H1 (cell line): ENCODE measurements around the gene SLC35E3. TPM values are rescaled to one million over a fixed set of nuclear protein-coding genes. Genes with fewer than 3 reads are reported as not detected.
"Not testable (repeated sequence)": the region's sequence is repeated elsewhere in the genome, so short reads cannot be mapped to it uniquely, and the experiment has no call there.

Source experiments
- CTCF ChIA-PET: fragments of 300-600 bp; sonication (Branson Sonifier 250); formaldehyde crosslinking; loops from one replicate; lab custom pipeline; 2021; ENCODE audit not compliant: partially characterized antibody; lab: Charles Lee
- POLR2A ChIA-PET: fragments of 300-600 bp; sonication (Branson Sonifier 250); formaldehyde crosslinking; loops from one replicate; lab custom pipeline; 2021; ENCODE audit warnings: inconsistent platforms; ENCODE audit not compliant: partially characterized antibody; lab: Charles Lee
- DNase-seq, 2 experiments: peaks; one replicate each; pipeline versions ENCODE4 v3.0.0 to v3.0.0-alpha.2; 2010 to 2022; ENCODE audit warnings: low spot score in 2 of 2, low read depth in 1 of 2, mixed read lengths in 1 of 2
- FAIRE-seq: peaks from 2 replicates; lab custom pipeline; 2011; peaks lifted over from hg19 to GRCh38; lab: Jason Lieb, UNC
- H2AFZ ChIP-seq: 2 replicates; pipeline ENCODE4 v1.8.1; 2012; ENCODE audit warnings: low read length, inconsistent platforms
- H2AK5ac ChIP-seq: 2 replicates; pipeline ENCODE4 v1.6.1; 2013; ENCODE audit warnings: low read depth, low read length
- H2BK120ac ChIP-seq: replicated peaks from 2 replicates; pipeline ENCODE3; 2013; ENCODE audit warnings: low read depth, low read length, inconsistent platforms
- H2BK12ac ChIP-seq: 2 replicates; pipeline ENCODE4 v1.6.1; 2013; ENCODE audit warnings: low read depth, low read length
- H2BK15ac ChIP-seq: 2 replicates; pipeline ENCODE4 v1.6.1; 2013; ENCODE audit warnings: low read length
- H2BK20ac ChIP-seq: 2 replicates; pipeline ENCODE4 v1.6.1; 2013; ENCODE audit warnings: low read length
- H2BK5ac ChIP-seq: 2 replicates; pipeline ENCODE4 v1.6.1; 2013; ENCODE audit warnings: low read depth, low read length
- H3K14ac ChIP-seq: 2 replicates; pipeline ENCODE4 v1.6.1; 2013; ENCODE audit warnings: inconsistent platforms; ENCODE audit not compliant: insufficient read length
- H3K18ac ChIP-seq: 2 replicates; pipeline ENCODE4 v1.6.1; 2013; ENCODE audit warnings: low read length; ENCODE audit errors: extremely low read depth
- H3K23ac ChIP-seq: 2 replicates; pipeline ENCODE4 v1.6.1; 2013; ENCODE audit warnings: inconsistent platforms; ENCODE audit not compliant: insufficient read length
- H3K23me2 ChIP-seq: 2 replicates; pipeline ENCODE4 v1.6.1; 2013; ENCODE audit warnings: low read depth, low read length
- H3K27ac ChIP-seq: 2 replicates; pipeline ENCODE4 v1.6.1; 2011; ENCODE audit warnings: low read depth, low read length, inconsistent platforms
- H3K27me3 ChIP-seq, 4 experiments: replicated peaks in 1 of 4; 1 replicate in 1 of 4; 2 replicates in 3 of 4; pipeline versions ENCODE4 v1.6.1 to v1.8.1; 2011 to 2013; ENCODE audit warnings: low read length in 3 of 4, mild to moderate bottlenecking in 3 of 4, inconsistent platforms in 2 of 4, mixed read lengths in 2 of 4, moderate library complexity in 1 of 4; ENCODE audit not compliant: control insufficient read depth in 3 of 4, insufficient read depth in 3 of 4; ENCODE audit errors: extremely low read depth in 1 of 4
- H3K36me3 ChIP-seq, 4 experiments: 2 replicates each; pipeline versions ENCODE4 v1.6.1 to v1.8.1; 2011 to 2013; ENCODE audit warnings: mild to moderate bottlenecking in 4 of 4, low read length in 3 of 4, moderate library complexity in 2 of 4, control low read depth in 1 of 4, inconsistent platforms in 1 of 4; ENCODE audit not compliant: insufficient read depth in 4 of 4, control insufficient read depth in 2 of 4
- H3K4ac ChIP-seq: replicated peaks from 2 replicates; pipeline ENCODE3; 2013; ENCODE audit warnings: low read length, low read depth, mixed read lengths, inconsistent platforms; ENCODE audit not compliant: insufficient read length
- H3K4me1 ChIP-seq, 4 experiments: replicated peaks in 1 of 4; 1 replicate in 1 of 4; 2 replicates in 3 of 4; pipeline versions ENCODE4 v1.6.1 to v1.8.1; 2011 to 2013; ENCODE audit warnings: low read length in 3 of 4, inconsistent platforms in 2 of 4, mixed read lengths in 1 of 4; ENCODE audit not compliant: insufficient read depth in 4 of 4, control insufficient read depth in 3 of 4
- H3K4me2 ChIP-seq, 2 experiments: 2 replicates each; pipeline versions ENCODE4 v1.6.1 to v1.8.1; 2011 to 2013; ENCODE audit warnings: low read depth in 2 of 2, low read length in 2 of 2, control low read depth in 1 of 2, inconsistent platforms in 1 of 2, mild to moderate bottlenecking in 1 of 2; ENCODE audit not compliant: insufficient read depth in 1 of 2
- H3K4me3 ChIP-seq, 4 experiments: fragments of 200-600, 300-600 bp in 1 of 4; sonication (generic), shearing (Covaris generic), sonication (Bioruptor Twin) in 1 of 4; 2 replicates each; pipeline versions ENCODE4 v1.5.1 to v1.8.1; 2011 to 2016; ENCODE audit warnings: low read length in 4 of 4, low read depth in 3 of 4, control low read depth in 2 of 4, inconsistent platforms in 2 of 4, mild to moderate bottlenecking in 2 of 4, mixed read lengths in 1 of 4, moderate library complexity in 1 of 4; ENCODE audit not compliant: insufficient read depth in 2 of 4; ENCODE audit errors: extremely low read depth in 1 of 4
- H3K56ac ChIP-seq: replicated peaks from 2 replicates; pipeline ENCODE3; 2013; ENCODE audit warnings: low read depth, mild to moderate bottlenecking, mixed read lengths, low read length, inconsistent platforms; ENCODE audit not compliant: insufficient read length
- H3K79me1 ChIP-seq: 2 replicates; pipeline ENCODE4 v1.6.1; 2013; ENCODE audit warnings: low read depth, low read length, control low read depth
- H3K79me2 ChIP-seq, 2 experiments: 2 replicates each; pipeline versions ENCODE4 v1.6.1 to v1.8.1; 2012 to 2013; ENCODE audit warnings: low read length in 2 of 2, mild to moderate bottlenecking in 2 of 2, inconsistent platforms in 1 of 2; ENCODE audit not compliant: insufficient read depth in 2 of 2, control insufficient read depth in 1 of 2
- H3K9ac ChIP-seq, 4 experiments: replicated peaks in 1 of 4; 1 replicate in 1 of 4; 2 replicates in 3 of 4; pipeline versions ENCODE4 v1.6.1 to v1.8.1; 2011 to 2013; ENCODE audit warnings: low read depth in 3 of 4, low read length in 3 of 4, control low read depth in 2 of 4, mild to moderate bottlenecking in 2 of 4, moderate library complexity in 2 of 4, inconsistent platforms in 1 of 4; ENCODE audit errors: extremely low read depth in 1 of 4
- H3K9me3 ChIP-seq, 2 experiments: 2 replicates each; pipeline versions ENCODE4 v1.6.1 to v1.8.1; 2012 to 2013; ENCODE audit warnings: mild to moderate bottlenecking in 2 of 2, moderate library complexity in 2 of 2, control low read depth in 1 of 2, inconsistent platforms in 1 of 2, low read depth in 1 of 2, low read length in 1 of 2, mixed read lengths in 1 of 2; ENCODE audit not compliant: insufficient read depth in 2 of 2
- H4K20me1 ChIP-seq, 2 experiments: replicated peaks in 1 of 2; 2 replicates each; pipeline versions ENCODE3 to v1.8.1; 2011 to 2013; ENCODE audit warnings: inconsistent platforms in 2 of 2, low read length in 2 of 2, mild to moderate bottlenecking in 1 of 2; ENCODE audit not compliant: insufficient read depth in 2 of 2, control insufficient read depth in 1 of 2
- H4K5ac ChIP-seq: 2 replicates; pipeline ENCODE4 v1.6.1; 2013; ENCODE audit warnings: low read length, low read depth, mixed read lengths, inconsistent platforms; ENCODE audit not compliant: insufficient read length
- H4K8ac ChIP-seq: 2 replicates; pipeline ENCODE4 v1.8.0; 2013; ENCODE audit warnings: mild to moderate bottlenecking, moderate library complexity, low read length, inconsistent platforms; ENCODE audit not compliant: insufficient read depth; ENCODE audit errors: extremely low read depth
- H4K91ac ChIP-seq: replicated peaks from 2 replicates; pipeline ENCODE3; 2013; ENCODE audit warnings: low read length, mixed read lengths, inconsistent platforms; ENCODE audit not compliant: insufficient read length
- WGBS, 2 experiments: shearing (Covaris generic) in 1 of 2; methylation state at CpG; one replicate each; pipeline versions ENCODE4 v1.1.6 to v1.1.7; 2013 to 2015; ENCODE audit warnings: low lambda C conversion rate in 2 of 2, mixed read lengths in 2 of 2, inconsistent platforms in 1 of 2, low coverage in 1 of 2, missing lambda C conversion rate in 1 of 2; ENCODE audit not compliant: insufficient replicate concordance in 2 of 2, insufficient coverage in 1 of 2, insufficient read length in 1 of 2; ENCODE audit errors: extremely low coverage in 1 of 2, missing lambda C conversion rate in 1 of 2; 5-methylcytosine and 5-hydroxymethylcytosine counted together
- polyA plus RNA-seq, 7 experiments: library from polyadenylated mRNA; depleted of rRNA in 3 of 7; stranded (reverse) in 5 of 7; unstranded in 2 of 7; fragments of >200 nt in 5 of 7; fragments of 200-250 nt in 2 of 7; gene quantifications; 1 replicate in 5 of 7; 2 replicates in 1 of 7; 4 replicates in 1 of 7; pipeline versions ENCODE4 v1.2.1 to v1.2.3, GENCODE V29; 2011 to 2013; ENCODE audit warnings: missing spikeins in 2 of 7, mixed read lengths in 2 of 7
- total RNA-seq: library from RNA; stranded (reverse); fragmentation: NEBNext Ultra II Directional; extraction: Animal tissue kit (Norgen Biotek cat#: 25700); gene quantifications from 2 replicates; pipeline ENCODE4 v1.2.1, GENCODE V29; 2021

Gene SLC35E3
- total and polyA plus RNA-seq, 2 of the 8 experiments (the other 6 are each of a cell fraction or from before 2014, with no cell fraction given), result 10.0 to 10.9 TPM

GRCh38 chr12:68801124-68801523, 55.1 kb downstream of the SLC35E3 start:
- 99% methylated on average over 7 of the region's 7 CpGs; no CpG with 5 or more reads in 1 of the 2 experiments for WGBS, 2 experiments
- H3K18ac ChIP-seq, result not testable (repeated sequence)

GRCh38 chr12:68802372-68802745, 56.4 kb downstream of the SLC35E3 start:
- H2BK20ac ChIP-seq, H3K36me3 ChIP-seq, H3K79me1 ChIP-seq, H3K4ac ChIP-seq, H3K56ac ChIP-seq, H3K4me3 ChIP-seq, FAIRE-seq, H4K8ac ChIP-seq, H3K23ac ChIP-seq, H2BK5ac ChIP-seq, H3K79me2 ChIP-seq, H3K23me2 ChIP-seq, H4K5ac ChIP-seq, H3K9me3 ChIP-seq, H3K14ac ChIP-seq, DNase-seq, H2AFZ ChIP-seq, H3K9ac ChIP-seq, H2BK12ac ChIP-seq, H2BK120ac ChIP-seq, H2AK5ac ChIP-seq, H4K91ac ChIP-seq, H4K20me1 ChIP-seq, H3K18ac ChIP-seq, H3K4me2 ChIP-seq, H3K27ac ChIP-seq, H2BK15ac ChIP-seq, H3K27me3 ChIP-seq: not testable (repeated sequence)
- POLR2A ChIA-PET, result interaction anchor here (1.4 kb wide), 1 partner anchor 14 kb away, joined by 3 read pairs; no protein-coding TSS in a partner anchor
- CTCF ChIA-PET, result interaction anchor here (1.0 kb wide), 1 partner anchor 13 kb away, joined by 3 read pairs; no protein-coding TSS in a partner anchor
- WGBS, 2 experiments, result 88% methylated on average over 2 of the region's 2 CpGs; no CpG with 5 or more reads in 1 of the 2 experiments
- H3K4me1 ChIP-seq, result peaks cover 3 to 12% (median 6%) of the 10 kb centered on the region in 4 experiments; a peak in 5 of 7 replicates

More at GRCh38 chr12:68801124-68801523, 55.1 kb downstream of the SLC35E3 start:
- H2BK120ac ChIP-seq, H4K91ac ChIP-seq, H3K14ac ChIP-seq, H3K4me2 ChIP-seq, H3K4ac ChIP-seq, H3K79me2 ChIP-seq, H3K23me2 ChIP-seq, H2BK5ac ChIP-seq, H3K27me3 ChIP-seq, H3K36me3 ChIP-seq, H2AK5ac ChIP-seq, H3K27ac ChIP-seq, H3K23ac ChIP-seq, H3K9ac ChIP-seq, H2BK12ac ChIP-seq, H3K4me3 ChIP-seq, H3K9me3 ChIP-seq, CTCF ChIA-PET, H4K20me1 ChIP-seq, H4K5ac ChIP-seq, H2BK15ac ChIP-seq, DNase-seq, H3K79me1 ChIP-seq, H2BK20ac ChIP-seq, FAIRE-seq, H3K56ac ChIP-seq, H2AFZ ChIP-seq, H4K8ac ChIP-seq: not testable (repeated sequence)
- peaks cover 3 to 12% (median 6%) of the 10 kb centered on the region in 4 experiments; a peak in 5 of 7 replicates for H3K4me1 ChIP-seq
- POLR2A ChIA-PET, result interaction anchor here (0.8 kb wide), 1 partner anchor 9 kb away, joined by 4 read pairs; no protein-coding TSS in a partner anchor
